ENCODE measurements around the gene SCYGR1.

DNA sequence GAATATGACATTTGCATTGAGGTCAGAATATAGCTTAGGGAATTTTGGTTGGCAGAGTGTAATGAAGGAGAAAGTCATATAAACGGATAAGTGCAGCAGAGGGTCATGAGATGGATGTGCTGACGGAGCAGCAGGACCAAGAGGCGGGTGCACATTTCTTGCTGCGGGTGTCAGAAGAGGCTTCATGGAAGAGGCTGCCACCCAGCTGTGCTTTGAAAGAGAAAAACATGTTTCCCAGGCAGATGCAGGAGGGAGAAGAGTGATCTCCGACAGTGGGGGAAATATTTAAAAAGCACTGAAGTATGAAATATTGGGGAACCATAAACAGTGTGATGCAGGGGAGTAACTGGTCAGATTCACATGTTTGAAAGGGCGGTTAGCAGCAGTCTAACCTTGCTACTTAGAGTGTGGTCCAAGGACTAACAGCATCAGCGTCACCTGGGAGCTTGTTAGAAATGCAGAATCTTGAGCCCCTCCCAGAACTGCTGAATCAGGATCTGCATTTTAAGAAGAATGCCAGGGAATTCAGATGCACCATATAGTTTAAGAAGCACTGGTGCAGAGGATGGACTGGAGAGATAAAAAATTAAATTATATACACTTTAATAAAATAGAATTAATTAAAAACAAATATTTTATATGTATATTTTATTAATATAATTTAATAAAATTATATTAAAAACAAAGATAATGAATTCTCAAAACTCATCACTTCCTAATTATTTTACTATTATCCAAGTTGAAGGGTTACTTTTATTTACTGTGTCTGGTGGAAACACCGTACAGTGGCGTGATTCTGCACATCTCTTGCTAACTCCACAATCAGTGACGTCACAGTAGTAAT, 36.1 kb upstream of the SCYGR1 start:
- TF ChIP-seq POLR2A (IDR thresholded peaks at IDR 0.05; ENCODE audit: low read depth, low read length) (no peak), POLR2AphosphoS5 (IDR thresholded peaks at IDR 0.05; ENCODE audit: low read depth, low read length) (no peak), TAF1 (IDR thresholded peaks at IDR 0.05; ENCODE audit: borderline replicate concordance, low read depth, low read length) (no peak)
